Left renal cortex interstitium (tissue), 4 donors: Measurements from ENCODE around the gene ICE2. TPM values are rescaled to one million over a fixed set of nuclear protein-coding genes. Genes with fewer than 3 reads are reported as not detected.

Experiments used
- DNase-seq, 4 donors: peaks; one replicate each; pipeline ENCODE4 v3.0.0-alpha.2; 2013; ENCODE audit warnings: low read depth in 4 of 4, low spot score in 2 of 4, missing footprints in 1 of 4
- polyA plus RNA-seq, 4 donors: library from polyadenylated mRNA; unstranded; fragments of 120-200 nt; gene quantifications; one replicate each; pipeline ENCODE4 v1.2.1, GENCODE V29; 2013; ENCODE audit not compliant: insufficient read length in 4 of 4

ICE2 gene
- polyA plus RNA-seq, 4 donors, result 71.9 to 92.9 (median 88.2) TPM

DNA sequence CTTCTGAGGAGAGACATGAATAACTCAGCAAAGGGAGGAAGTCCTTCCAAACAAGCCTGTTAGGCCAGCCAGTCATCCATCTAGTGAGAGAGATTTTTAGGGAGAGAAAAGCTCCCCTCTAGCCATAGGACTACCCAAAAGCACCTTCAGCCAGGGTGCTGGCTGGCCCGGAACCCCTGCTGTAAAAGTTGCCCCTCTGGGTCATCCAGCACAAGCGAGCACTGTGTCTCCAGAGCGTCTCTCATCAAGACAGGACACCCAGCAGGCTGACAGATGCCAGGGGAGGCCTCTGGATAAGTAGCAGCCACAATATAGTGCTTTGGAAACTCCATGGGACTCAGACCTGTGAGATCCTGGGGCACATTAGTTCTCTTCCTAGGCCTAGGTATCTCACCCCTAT lies 105.6 kb downstream of the ICE2 start:
- DNase-seq, result no peak

- no peak for DNase-seq
Measured at GRCh38 chr15:60372756-60373155, 106.2 kb downstream of the ICE2 start.

DNA sequence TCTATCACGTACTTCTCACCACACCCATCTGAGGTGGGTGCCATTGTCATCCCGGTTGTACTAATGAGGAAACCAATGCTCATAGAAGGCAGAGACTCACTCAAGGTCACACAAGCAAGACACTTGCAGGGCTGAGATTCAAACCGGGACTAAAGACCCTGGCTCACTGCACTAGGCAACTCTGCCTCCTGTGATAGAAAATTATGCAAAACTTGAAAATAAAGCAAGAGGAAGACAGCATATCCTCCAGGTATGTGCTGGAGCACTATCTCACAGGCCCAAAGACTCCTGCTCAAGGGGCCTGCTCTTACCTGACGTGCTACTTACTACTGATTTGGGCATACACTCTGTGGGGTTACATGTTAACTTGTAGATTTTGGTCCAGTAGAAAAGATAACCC lies 106.7 kb downstream of the ICE2 start:
- no peak for DNase-seq

- no peak for DNase-seq
Measured at GRCh38 chr15:60371175-60372051, 107.5 kb downstream of the ICE2 start.

GRCh38 chr15:60370869-60371136 lies 108.1 kb downstream of the ICE2 start:
- no peak for DNase-seq

- DNase-seq, result no peak
Measured at GRCh38 chr15:60370105-60370868, 108.7 kb downstream of the ICE2 start.

GRCh38 chr15:60369696-60370095 lies 109.2 kb downstream of the ICE2 start:
- no peak for DNase-seq

Other genes starting within 250 kb of the ICE2 start
- gene ANXA2, start 81.2 kb downstream of the ICE2 start, polyA plus RNA-seq, result 100 to 1,000 TPM; 446 to 630 (median 526) TPM